PC-9 (cell line): ENCODE data around the gene CBFA2T3. TPM values are rescaled to one million over a fixed set of nuclear protein-coding genes. Genes with fewer than 3 reads are reported as not detected.

Experiments
- BruUV-seq: library from RNA; stranded (reverse); fragments of 400-500 nt; replicated peaks from 2 replicates; lab custom pipeline; 2021; lab: Mats Ljungman, UMichigan
- CTCF ChIA-PET: fragments of 300-600 bp; sonication (Branson Sonifier 250); formaldehyde crosslinking; loops from one replicate; lab custom pipeline; 2022; ENCODE audit warnings: antibody characterized with exemption; lab: Charles Lee
- POLR2A ChIA-PET: fragments of 300-600 bp; sonication (Branson Sonifier 250); formaldehyde crosslinking; loops from one replicate; lab custom pipeline; 2022; ENCODE audit warnings: antibody characterized with exemption; ENCODE audit not compliant: unreplicated experiment; lab: Charles Lee
- DNase-seq, 2 experiments: peaks; one replicate each; pipeline versions ENCODE4 v3.0.0 to v3.0.0-alpha.2; 2015 to 2022; ENCODE audit warnings: mixed read lengths in 1 of 2
- H2AFZ ChIP-seq: fragments of 200-600 bp; sonication (generic); 2 replicates; pipeline ENCODE4 v1.8.1; 2017; ENCODE audit warnings: antibody characterized with exemption
- H3F3A ChIP-seq: fragments of 200-600 bp; sonication (generic); 2 replicates; pipeline ENCODE4 v1.8.1; 2017; ENCODE audit warnings: antibody characterized with exemption, mild to moderate bottlenecking, low read depth; ENCODE audit not compliant: insufficient read depth
- H3K27ac ChIP-seq: fragments of 200-600 bp; sonication (generic); 2 replicates; pipeline ENCODE4 v1.6.1; 2016; ENCODE audit warnings: mixed run types
- H3K27me3 ChIP-seq: fragments of 200-600 bp; sonication (generic); 2 replicates; pipeline ENCODE4 v1.6.1; 2016; ENCODE audit warnings: low read depth, mixed run types; ENCODE audit not compliant: insufficient read depth
- H3K36me3 ChIP-seq: fragments of 200-600 bp; sonication (generic); 2 replicates; pipeline ENCODE4 v1.6.1; 2016; ENCODE audit warnings: low read depth, mixed run types
- H3K4me1 ChIP-seq: fragments of 200-600 bp; sonication (generic); replicated peaks from 2 replicates; pipeline ENCODE4 v1.6.1; 2016; ENCODE audit warnings: mixed run types; ENCODE audit not compliant: insufficient read depth
- H3K4me2 ChIP-seq: fragments of 200-600 bp; sonication (generic); 2 replicates; pipeline ENCODE4 v1.6.1; 2017; ENCODE audit warnings: mixed run types
- H3K4me3 ChIP-seq: fragments of 200-600 bp; sonication (generic); 2 replicates; pipeline ENCODE4 v1.6.1; 2016; ENCODE audit warnings: mixed run types
- H3K79me2 ChIP-seq: fragments of 200-600 bp; sonication (generic); 2 replicates; pipeline ENCODE4 v1.6.1; 2017; ENCODE audit warnings: low read depth, mixed run types
- H3K9me2 ChIP-seq: fragments of 200-600 bp; sonication (generic); 2 replicates; pipeline ENCODE4 v1.8.1; 2017; ENCODE audit warnings: mild to moderate bottlenecking; ENCODE audit not compliant: insufficient read depth
- H3K9me3 ChIP-seq: fragments of 200-600 bp; sonication (generic); 2 replicates; pipeline ENCODE4 v1.8.1; 2016; ENCODE audit warnings: low read depth; ENCODE audit not compliant: insufficient read depth
- H4K20me1 ChIP-seq: fragments of 200-600 bp; sonication (generic); 2 replicates; pipeline ENCODE4 v1.8.1; 2017; ENCODE audit not compliant: insufficient read depth
- CTCF ChIP-seq: fragments of 200-600 bp; sonication (generic); conservative IDR thresholded peaks from 2 replicates; pipeline ENCODE4 v1.6.1; 2017; ENCODE audit warnings: mixed run types, antibody characterized with exemption, mild to moderate bottlenecking, moderate library complexity
- EZH2 ChIP-seq: fragments of 200-600 bp; sonication (generic); IDR thresholded peaks from 2 replicates; pipeline ENCODE4 v1.8.0; 2017; ENCODE audit warnings: antibody characterized with exemption, low read depth
- intact Hi-C: fragments of 100-400 bp; cut with micrococcal nuclease; formaldehyde crosslinking; loops from one replicate; pipeline ENCODE4 v1.10.0; 2022; ENCODE audit not compliant: unreplicated experiment
- total RNA-seq: library from RNA; stranded (reverse); gene quantifications from 2 replicates; pipeline ENCODE4 v1.2.3, GENCODE V29; 2021

Gene CBFA2T3
- total RNA-seq, 1 experiment from 2014 or later = 1.0 TPM

DNA sequence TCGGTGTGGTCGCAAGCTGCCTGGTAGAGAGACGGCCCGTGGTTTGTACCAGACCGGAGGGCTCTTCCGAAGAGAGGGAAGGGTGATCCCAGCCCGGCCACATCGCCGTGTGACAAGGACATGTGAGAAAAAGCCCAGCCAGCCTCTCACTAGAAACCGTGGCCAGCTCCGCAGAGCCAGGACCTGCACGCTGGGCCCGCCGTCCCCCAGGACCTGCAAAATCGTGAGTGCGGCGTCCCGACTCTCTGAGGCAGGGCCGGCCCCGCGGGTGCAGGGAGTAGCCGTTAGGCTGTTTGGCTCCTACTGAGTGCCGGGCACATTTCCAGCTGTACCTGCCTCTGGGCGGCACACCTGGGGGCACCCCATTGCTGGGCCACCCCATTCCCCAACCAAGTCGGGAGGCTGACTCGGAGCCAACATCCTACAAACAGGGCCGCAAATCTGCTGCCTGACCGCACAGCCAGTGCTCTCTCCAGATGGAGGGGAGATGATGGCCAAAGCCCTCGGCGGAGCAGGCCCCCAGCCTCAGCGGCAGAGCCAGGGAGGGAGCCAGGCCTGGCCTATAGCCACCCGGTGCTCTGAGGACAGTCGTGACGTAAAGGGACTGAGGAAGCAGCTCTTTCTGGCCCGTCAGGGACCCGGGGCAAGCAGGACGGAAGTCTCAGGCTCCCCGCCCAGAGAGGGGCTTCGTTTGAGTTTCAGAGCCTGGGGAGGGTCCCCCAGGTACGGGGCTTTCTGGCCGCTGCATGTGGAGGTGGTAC, 76.9 kb downstream of the CBFA2T3 start:
- Histone ChIP-seq H3F3A (no peaks in the 10 kb centered on the region), H3K4me2 (no peak overlapping the region), H3K27me3 (peaks cover 43% of the 10 kb centered on the region), H4K20me1 (no peaks in the 10 kb centered on the region), H3K9me2 (no peaks in the 10 kb centered on the region), H3K4me1 (no peaks in the 10 kb centered on the region), H2AFZ (no peak overlapping the region), H3K9me3 (no peaks in the 10 kb centered on the region), H3K36me3 (no peaks in the 10 kb centered on the region), H3K79me2 (no peaks in the 10 kb centered on the region), H3K4me3 (no peak overlapping the region), H3K27ac (no peak overlapping the region)
- ChIA-PET CTCF (no interaction called here), POLR2A (no interaction called here)
- DNase-seq = no peak
- no TSS peak for BruUV-seq
- intact Hi-C loops = no loop called here
- TF ChIP-seq CTCF = no peak
- TF ChIP-seq EZH2 = no peak

DNA sequence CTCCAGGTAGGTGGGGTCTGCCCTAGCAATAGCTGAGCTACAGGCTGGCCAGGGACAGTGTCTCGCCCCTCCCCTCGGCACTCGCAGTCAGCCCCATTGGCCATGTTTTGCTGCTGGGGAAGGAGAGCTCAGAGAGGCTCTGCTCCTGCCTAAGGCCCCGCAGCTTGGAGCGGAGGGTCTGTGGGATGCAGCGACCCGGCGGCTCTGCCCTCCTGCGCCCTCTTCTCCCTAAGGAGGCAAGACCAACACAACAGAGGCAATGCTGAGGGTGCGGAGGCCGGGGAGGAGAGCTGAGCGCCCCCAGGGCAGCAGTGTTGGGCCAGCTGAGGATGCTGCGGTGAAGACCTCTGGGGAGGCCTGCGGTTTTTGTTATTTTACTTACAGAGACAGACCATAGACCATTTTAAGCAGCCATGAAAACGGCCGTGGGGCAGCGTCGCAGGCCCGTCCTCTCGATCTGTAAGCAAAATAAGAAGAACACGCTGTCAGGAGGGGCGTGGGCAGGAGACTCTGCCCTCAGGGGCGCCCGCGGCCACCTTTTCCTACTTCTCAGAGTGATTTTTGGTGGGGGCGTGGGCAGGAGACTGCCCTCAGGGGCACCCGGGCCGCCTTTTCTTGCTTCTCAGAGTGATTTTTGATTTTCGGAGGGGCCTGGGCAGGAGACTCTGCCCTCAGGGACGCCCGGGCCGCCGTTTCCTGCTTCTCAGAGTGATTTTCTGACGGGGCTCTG, 79.1 kb downstream of the CBFA2T3 start:
- H3K4me2 ChIP-seq = no peak overlapping the region
- peaks cover 48% of the 10 kb centered on the region for H3K27me3 ChIP-seq
- no peaks in the 10 kb centered on the region for H3K36me3 ChIP-seq
- POLR2A ChIA-PET = no interaction called here
- no peaks in the 10 kb centered on the region for H3K4me1 ChIP-seq
- no peaks in the 10 kb centered on the region for H3K9me3 ChIP-seq
- H4K20me1 ChIP-seq = no peaks in the 10 kb centered on the region
- no peaks in the 10 kb centered on the region for H3K9me2 ChIP-seq
- CTCF ChIA-PET = no interaction called here
- TF ChIP-seq CTCF = no peak
- TF ChIP-seq EZH2 = no peak
- H3K4me3 ChIP-seq = no peak overlapping the region
- intact Hi-C loops = no loop called here
- H3K79me2 ChIP-seq = no peaks in the 10 kb centered on the region
- no peak overlapping the region for H3K27ac ChIP-seq
- no peak for DNase-seq
- no peaks in the 10 kb centered on the region for H3F3A ChIP-seq
- no peak overlapping the region for H2AFZ ChIP-seq
- no TSS peak for BruUV-seq

DNA sequence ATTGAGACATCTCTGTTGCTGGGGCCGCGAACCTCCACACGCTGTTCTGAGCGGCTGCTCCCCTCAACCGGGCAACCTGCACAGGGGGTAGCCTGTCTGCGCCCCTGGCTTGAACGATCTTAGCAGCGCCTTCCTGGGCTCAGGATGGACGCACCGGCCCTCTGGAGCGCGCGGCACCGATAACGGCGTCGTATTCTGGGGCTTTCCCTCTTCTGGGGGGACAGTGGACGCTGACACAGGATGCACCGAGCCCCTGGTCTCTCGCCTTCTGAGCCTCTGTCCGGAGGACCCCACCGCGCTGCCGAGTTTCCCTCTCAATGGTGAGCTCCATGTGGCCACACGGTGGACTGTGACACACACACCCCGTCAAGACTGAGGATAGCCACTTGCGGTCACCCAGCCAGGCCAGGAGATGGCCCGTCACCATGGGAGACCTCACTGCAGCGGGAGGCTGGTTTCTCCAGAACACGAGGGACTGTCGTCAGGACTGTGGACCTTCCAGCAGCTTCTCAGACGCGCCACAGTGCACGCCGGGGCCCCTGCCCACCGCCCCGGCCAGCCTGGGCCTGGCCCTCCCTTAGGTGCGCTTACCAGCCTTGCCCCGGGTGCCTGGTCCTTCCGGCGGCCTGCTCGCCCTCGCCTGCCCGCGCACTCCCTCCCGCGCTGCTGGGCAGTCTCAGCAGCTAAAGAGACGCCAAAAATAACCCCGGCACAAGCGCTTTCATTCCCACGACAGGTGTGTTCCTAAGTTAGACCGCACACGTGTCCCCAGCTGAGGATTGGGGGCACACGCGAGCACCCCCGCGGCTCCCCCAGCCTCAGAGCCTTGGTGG, 80.6 kb downstream of the CBFA2T3 start:
- no peak overlapping the region for H3K27ac ChIP-seq
- H3K9me2 ChIP-seq = no peaks in the 10 kb centered on the region
- TF ChIP-seq EZH2 (no peak), CTCF (no peak)
- no peak overlapping the region for H2AFZ ChIP-seq
- no peak overlapping the region for H3K4me2 ChIP-seq
- BruUV-seq = no TSS peak
- H4K20me1 ChIP-seq = no peaks in the 10 kb centered on the region
- no peak for DNase-seq
- H3K79me2 ChIP-seq = no peaks in the 10 kb centered on the region
- ChIA-PET POLR2A (no interaction called here), CTCF (no interaction called here)
- intact Hi-C loops = no loop called here
- no peaks in the 10 kb centered on the region for H3K4me1 ChIP-seq
- no peaks in the 10 kb centered on the region for H3F3A ChIP-seq
- H3K4me3 ChIP-seq = no peak overlapping the region
- peaks cover 54% of the 10 kb centered on the region for H3K27me3 ChIP-seq
- no peaks in the 10 kb centered on the region for H3K9me3 ChIP-seq
- H3K36me3 ChIP-seq = no peaks in the 10 kb centered on the region
